Nephron (organoid): Measurements from ENCODE around the gene GPR162.
A peak's percentile ranks its signal among the peaks of the same experiment; 100 is the strongest.

Experiments used
- H3K27ac Mint-ChIP-seq, 3 experiments: 2 replicates each; pipeline ENCODE4 v1.8.0; 2020; ENCODE audit warnings: mixed read lengths in 3 of 3, mild to moderate bottlenecking in 2 of 3, moderate library complexity in 1 of 3
- H3K27me3 Mint-ChIP-seq: 2 replicates; pipeline ENCODE4 v1.8.0; 2021; ENCODE audit warnings: low read depth, mild to moderate bottlenecking, moderate library complexity, mixed read lengths
- H3K36me3 Mint-ChIP-seq: 2 replicates; pipeline ENCODE4 v1.8.0; 2020; ENCODE audit warnings: low read depth, mixed read lengths
- H3K4me1 Mint-ChIP-seq: 2 replicates; pipeline ENCODE4 v1.8.0; 2020; ENCODE audit warnings: mixed read lengths
- H3K4me3 Mint-ChIP-seq, 3 experiments: 2 replicates each; pipeline ENCODE4 v1.8.0; 2020; ENCODE audit warnings: mild to moderate bottlenecking in 3 of 3, mixed read lengths in 3 of 3, moderate library complexity in 2 of 3
- H3K9me3 Mint-ChIP-seq: 2 replicates; pipeline ENCODE4 v1.8.0; 2020; ENCODE audit warnings: mixed read lengths
- CTCF ChIP-seq, 3 experiments: fragments of 200-600 bp; sonication (generic); IDR thresholded peaks; one replicate each; pipeline ENCODE4 v1.5.0; 2021; ENCODE audit warnings: antibody characterized with exemption in 3 of 3; ENCODE audit not compliant: unreplicated experiment in 3 of 3

Gene GPR162

GRCh38 chr12:6834254-6834653, 12.6 kb downstream of the GPR162 start:
- H3K27me3 Mint-ChIP-seq = peaks cover 3% of the 10 kb centered on the region
- TF ChIP-seq CTCF (IDR thresholded peaks at IDR 0.05; ENCODE audit: unreplicated experiment in 3 of 3) = no peak
- H3K36me3 Mint-ChIP-seq = peaks cover 58% of the 10 kb centered on the region
- peaks cover 27% of the 10 kb centered on the region for H3K4me1 Mint-ChIP-seq
- H3K27ac Mint-ChIP-seq = no peak overlapping the region
- H3K9me3 Mint-ChIP-seq = no peaks in the 10 kb centered on the region
- H3K4me3 Mint-ChIP-seq = peak overlapping the region in 1 of 3 experiments; percentile 15

DNA sequence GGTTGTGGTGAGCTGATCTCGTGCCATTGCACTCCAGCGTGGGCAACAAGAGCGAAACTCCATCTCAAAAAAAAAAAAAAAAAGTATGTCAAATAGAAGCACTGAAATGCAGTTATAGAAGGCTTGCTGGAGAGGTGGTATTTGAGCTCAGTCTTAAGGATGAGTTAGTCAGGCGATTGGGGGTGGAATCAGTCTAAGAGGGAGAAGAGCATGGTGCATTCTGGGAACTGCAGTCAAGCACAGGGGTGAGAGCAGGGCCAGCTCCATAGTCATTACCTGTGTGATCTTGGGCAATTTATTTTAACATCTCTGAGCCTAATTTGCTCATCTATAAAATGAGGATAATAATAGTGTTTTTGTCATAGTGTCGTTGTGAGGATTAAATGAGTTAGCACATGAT, 13.3 kb downstream of the GPR162 start:
- Mint-ChIP-seq H3K27me3 (no peaks in the 10 kb centered on the region), H3K4me1 (peaks cover 27% of the 10 kb centered on the region), H3K9me3 (no peaks in the 10 kb centered on the region), H3K4me3 (peak overlapping the region in 1 of 3 experiments; percentile 14), H3K27ac (no peak overlapping the region), H3K36me3 (peaks cover 58% of the 10 kb centered on the region)
- no peak for TF ChIP-seq CTCF (IDR thresholded peaks at IDR 0.05; ENCODE audit: unreplicated experiment in 3 of 3)

- no peaks in the 10 kb centered on the region for H3K27me3 Mint-ChIP-seq
- H3K27ac Mint-ChIP-seq = no peak overlapping the region
- peaks cover 27% of the 10 kb centered on the region for H3K4me1 Mint-ChIP-seq
- no peak overlapping the region for H3K4me3 Mint-ChIP-seq
- no peaks in the 10 kb centered on the region for H3K9me3 Mint-ChIP-seq
- peaks cover 45% of the 10 kb centered on the region for H3K36me3 Mint-ChIP-seq
- no peak for TF ChIP-seq CTCF (IDR thresholded peaks at IDR 0.05; ENCODE audit: unreplicated experiment in 3 of 3)
These were observed 15.2 kb downstream of the GPR162 start for GRCh38 chr12:6836851-6837250.

GRCh38 chr12:6837370-6838060, 15.9 kb downstream of the GPR162 start:
- Mint-ChIP-seq H3K27me3 (no peaks in the 10 kb centered on the region), H3K27ac (no peak overlapping the region), H3K9me3 (no peaks in the 10 kb centered on the region), H3K4me1 (peaks cover 27% of the 10 kb centered on the region), H3K36me3 (peaks cover 41% of the 10 kb centered on the region), H3K4me3 (no peak overlapping the region)
- no peak for TF ChIP-seq CTCF (IDR thresholded peaks at IDR 0.05; ENCODE audit: unreplicated experiment in 3 of 3)

DNA sequence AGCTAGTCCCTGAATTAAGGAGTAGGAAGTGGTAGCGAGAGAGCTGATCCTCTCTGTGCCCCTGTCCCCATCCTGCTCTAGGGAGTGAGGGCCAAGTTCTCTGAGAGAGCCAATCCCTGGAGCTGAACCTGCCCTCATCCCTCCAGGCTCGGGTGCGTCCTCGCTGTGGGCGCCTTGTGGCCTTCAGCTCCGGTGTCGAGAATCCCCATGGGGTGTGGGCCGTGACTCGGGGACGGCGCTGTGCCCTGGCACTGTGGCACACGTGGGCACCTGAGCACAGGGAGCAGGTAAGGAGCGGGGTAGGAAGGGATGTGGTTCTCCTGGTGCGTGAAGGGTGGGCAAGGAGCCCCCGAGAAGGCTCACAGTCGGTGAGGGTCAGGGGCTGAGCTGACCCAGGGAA, 17.2 kb downstream of the GPR162 start:
- no peaks in the 10 kb centered on the region for H3K27me3 Mint-ChIP-seq
- no peaks in the 10 kb centered on the region for H3K9me3 Mint-ChIP-seq
- H3K36me3 Mint-ChIP-seq = peaks cover 46% of the 10 kb centered on the region
- H3K4me1 Mint-ChIP-seq = peaks cover 27% of the 10 kb centered on the region
- no peak overlapping the region for H3K4me3 Mint-ChIP-seq
- H3K27ac Mint-ChIP-seq = no peak overlapping the region
- no peak for TF ChIP-seq CTCF (IDR thresholded peaks at IDR 0.05; ENCODE audit: unreplicated experiment in 3 of 3)
